ENCODE data around the gene ATG101.
"Not testable (repeated sequence)": the region's sequence is repeated elsewhere in the genome, so short reads cannot be mapped to it uniquely, and the experiment has no call there.

ATG101 gene

DNA sequence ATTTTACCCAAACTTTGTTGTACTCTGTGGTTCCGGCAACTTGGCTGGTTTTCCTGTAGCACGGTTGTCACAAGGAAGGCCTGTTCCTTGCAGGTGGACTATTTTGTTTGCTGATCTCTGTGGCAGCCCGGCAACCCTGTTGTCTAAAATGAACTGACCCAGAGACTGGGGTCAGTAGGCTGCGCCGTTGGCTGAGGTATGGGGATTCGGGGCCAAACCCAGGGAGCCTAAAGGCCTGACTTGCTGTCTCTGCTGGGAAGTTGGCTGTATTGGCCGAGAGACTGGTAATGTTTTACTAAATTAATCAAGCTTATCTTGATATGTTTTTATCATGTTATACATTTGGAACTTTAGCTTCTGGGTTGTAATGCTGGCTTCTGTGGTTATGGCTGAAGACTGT lies 23.6 kb downstream of the ATG101 start:
- no peak for DNase-seq (ENCODE audit: low read depth)
- no peak overlapping the region for H3K4me3 ChIP-seq (replicated peaks; ENCODE audit: low read depth, low read length)
- TF ChIP-seq, protein P1, sequence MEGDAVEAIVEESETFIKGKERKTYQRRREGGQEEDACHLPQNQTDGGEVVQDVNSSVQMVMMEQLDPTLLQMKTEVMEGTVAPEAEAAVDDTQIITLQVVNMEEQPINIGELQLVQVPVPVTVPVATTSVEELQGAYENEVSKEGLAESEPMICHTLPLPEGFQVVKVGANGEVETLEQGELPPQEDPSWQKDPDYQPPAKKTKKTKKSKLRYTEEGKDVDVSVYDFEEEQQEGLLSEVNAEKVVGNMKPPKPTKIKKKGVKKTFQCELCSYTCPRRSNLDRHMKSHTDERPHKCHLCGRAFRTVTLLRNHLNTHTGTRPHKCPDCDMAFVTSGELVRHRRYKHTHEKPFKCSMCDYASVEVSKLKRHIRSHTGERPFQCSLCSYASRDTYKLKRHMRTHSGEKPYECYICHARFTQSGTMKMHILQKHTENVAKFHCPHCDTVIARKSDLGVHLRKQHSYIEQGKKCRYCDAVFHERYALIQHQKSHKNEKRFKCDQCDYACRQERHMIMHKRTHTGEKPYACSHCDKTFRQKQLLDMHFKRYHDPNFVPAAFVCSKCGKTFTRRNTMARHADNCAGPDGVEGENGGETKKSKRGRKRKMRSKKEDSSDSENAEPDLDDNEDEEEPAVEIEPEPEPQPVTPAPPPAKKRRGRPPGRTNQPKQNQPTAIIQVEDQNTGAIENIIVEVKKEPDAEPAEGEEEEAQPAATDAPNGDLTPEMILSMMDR (IDR thresholded peaks at IDR 0.05; ENCODE audit: low read length, missing control alignments): no peak

DNA sequence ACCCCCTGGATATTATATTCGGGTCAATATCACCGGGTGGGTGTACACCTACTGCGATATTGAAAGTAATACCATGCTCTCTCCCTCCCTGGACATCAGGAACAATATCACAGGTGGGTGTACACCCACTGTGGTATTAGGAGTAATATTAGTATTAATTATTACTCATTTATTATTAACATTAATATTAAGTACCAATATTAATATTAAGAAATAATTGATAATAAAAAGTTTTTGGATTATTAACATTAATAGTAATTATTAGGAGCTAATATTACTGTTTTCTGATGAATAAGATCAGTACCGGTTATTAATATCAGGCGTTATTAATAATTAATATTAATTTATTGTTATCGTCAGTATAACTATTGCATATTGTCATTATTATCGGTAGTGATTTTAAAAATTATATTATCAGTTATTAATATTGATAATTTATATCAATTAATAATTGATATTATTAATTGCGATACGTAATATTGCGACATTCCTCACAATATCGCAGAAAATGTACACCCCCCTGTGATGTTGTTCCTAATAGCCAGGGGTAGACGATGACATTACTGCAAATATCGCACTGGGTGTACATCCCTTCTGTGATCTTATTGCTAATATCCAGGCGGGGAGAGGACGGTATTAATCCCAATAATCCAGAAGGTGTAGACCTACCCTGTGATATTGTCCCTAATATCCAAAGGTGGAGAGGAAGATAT lies 26.7 kb downstream of the ATG101 start:
- TF ChIP-seq, protein P1 (IDR thresholded peaks at IDR 0.05; ENCODE audit: low read length, missing control alignments): no peak
- no peak for DNase-seq (ENCODE audit: low read depth)
- H3K4me3 ChIP-seq (replicated peaks; ENCODE audit: low read depth, low read length): no peak overlapping the region

DNA sequence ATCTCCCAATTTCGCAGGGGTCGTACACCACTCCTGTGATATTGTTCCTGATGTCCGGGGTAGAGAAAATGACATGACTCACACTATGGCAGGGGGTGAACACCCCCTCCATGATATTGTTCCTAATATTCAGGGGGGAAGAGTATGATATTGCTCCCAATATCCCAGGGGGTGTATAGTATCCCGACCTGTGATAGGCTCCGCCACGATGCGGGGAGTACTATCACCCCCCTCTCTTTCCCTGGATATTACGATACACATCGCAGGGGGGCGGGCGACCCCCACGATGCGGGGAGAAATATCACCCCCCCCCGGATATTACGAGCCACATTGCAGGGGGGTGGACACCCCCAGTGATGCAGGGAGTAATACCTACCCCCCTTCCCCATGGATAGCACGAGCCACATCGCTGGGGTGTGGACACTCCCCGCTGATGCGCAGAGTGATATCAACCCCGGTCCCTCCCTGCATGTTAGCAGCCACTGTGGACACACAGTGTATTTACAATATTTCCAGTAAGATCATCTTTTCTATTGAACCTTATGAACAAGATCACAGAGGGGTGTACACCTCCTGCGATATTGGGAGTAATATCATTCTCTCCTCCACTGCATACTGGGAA lies 27.4 kb downstream of the ATG101 start:
- no peak overlapping the region for H3K4me3 ChIP-seq (replicated peaks; ENCODE audit: low read depth, low read length)
- DNase-seq (ENCODE audit: low read depth): no peak
- TF ChIP-seq, protein P1 (IDR thresholded peaks at IDR 0.05; ENCODE audit: low read length, missing control alignments): no peak

DNA sequence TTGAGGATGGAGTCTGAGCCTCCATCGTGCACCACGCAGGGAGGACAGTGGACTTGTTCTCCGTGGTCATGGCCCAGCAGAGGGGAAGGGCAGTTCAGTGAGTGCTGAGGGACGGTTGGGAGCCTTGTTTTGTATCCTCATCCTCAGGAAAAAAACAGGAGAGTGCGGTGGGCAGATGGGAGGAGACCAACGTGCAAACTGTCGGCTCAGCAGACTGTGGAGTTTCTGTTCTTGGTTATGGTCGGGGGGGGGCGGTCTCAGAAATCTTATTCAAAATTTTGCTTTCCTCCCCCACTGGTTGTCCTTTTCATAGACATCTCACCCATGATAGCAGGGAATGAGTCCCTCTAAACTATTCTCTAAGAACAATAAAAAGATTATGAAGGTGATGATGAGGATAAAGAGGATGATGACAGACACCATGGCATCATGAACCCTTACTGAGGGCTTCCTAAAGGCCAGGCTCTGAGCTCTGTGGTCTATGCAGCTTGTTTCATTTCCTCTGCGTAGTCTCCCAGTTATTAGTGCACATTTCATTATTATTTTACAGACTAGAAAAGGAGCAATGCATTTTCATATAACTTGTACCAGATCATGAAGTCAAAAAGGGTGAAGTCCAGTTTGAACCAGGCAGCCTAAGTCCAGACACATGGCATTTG lies 34.8 kb downstream of the ATG101 start:
- not testable (repeated sequence) for H3K4me3 ChIP-seq (replicated peaks; ENCODE audit: low read depth, low read length); DNase-seq (ENCODE audit: low read depth)

DNA sequence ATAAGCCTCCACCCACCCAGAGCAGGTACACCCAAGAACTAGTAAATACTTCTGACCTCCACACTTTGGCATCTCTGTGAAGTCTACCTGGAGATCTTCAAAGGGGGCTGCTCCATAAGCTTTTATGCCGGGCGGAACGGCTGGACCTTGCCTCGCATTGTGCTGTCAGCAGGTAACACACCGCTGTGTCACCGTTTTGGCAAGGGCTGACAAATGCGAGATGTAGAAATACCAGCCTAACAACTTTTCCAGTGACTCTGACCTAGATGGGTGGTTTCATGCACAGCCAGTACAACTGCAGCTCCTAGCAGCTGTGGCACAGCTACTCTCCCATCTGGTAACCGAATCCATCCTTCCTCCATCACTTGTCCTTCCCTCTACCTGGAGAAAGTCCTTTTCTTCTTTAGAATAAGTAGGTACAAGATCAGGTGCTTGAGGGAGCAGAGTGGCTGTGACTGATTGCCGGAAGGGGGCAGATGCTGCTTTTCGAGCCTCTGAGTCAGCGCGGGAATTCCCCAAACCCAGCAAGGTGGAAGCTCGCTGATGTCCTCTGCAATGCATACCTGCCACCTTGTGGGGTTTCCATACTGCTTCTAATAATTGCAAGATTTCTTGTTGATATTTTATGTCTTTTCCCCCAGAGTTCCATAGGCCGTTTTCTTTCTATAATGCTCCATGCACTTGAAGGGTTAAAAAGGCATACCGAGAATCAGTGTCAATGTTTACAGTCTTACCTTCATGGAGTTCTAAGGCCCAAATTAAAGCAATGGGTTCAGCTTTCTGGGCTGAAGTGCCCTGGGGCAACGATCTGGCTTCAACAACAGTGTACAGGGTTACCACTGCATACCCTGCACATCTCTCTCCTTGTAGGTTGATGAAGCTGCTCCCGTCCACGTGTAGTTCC lies 46.7 kb downstream of the ATG101 start:
- not testable (repeated sequence) for DNase-seq (ENCODE audit: low read depth); H3K4me3 ChIP-seq (replicated peaks; ENCODE audit: low read depth, low read length)

DNA sequence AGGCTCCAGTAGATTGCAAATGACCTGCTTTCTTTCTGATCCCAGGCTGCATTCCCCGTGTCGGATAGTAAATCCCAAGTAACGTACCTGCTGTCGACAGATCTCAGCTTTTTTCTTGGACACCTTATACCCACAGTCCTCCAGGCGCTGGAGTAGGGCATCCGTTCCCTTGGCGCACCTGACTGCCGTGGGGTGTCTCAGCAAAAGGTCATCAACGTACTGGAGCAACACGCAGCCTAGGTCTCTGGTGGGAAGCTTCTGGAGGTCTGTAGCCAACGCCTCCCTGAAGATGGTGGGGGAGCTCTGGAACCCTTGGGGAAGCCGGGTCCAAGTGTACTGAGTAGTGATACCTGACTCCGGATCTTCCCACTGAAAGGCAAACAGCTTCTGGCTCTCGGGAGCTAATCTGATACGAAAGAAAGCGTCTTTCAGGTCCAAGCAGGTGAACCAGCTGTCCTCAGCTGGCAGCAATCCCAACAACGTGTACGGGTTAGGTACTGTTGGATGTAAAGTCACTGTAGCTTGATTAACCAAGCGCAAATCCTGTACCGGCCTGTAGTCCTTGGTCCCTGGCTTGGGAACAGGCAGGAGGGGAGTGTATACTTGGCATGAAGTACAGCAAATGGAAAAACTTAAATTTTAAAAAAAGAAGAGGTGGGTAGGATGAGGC lies 48.2 kb downstream of the ATG101 start:
- DNase-seq (ENCODE audit: low read depth); H3K4me3 ChIP-seq (replicated peaks; ENCODE audit: low read depth, low read length): not testable (repeated sequence)

DNA sequence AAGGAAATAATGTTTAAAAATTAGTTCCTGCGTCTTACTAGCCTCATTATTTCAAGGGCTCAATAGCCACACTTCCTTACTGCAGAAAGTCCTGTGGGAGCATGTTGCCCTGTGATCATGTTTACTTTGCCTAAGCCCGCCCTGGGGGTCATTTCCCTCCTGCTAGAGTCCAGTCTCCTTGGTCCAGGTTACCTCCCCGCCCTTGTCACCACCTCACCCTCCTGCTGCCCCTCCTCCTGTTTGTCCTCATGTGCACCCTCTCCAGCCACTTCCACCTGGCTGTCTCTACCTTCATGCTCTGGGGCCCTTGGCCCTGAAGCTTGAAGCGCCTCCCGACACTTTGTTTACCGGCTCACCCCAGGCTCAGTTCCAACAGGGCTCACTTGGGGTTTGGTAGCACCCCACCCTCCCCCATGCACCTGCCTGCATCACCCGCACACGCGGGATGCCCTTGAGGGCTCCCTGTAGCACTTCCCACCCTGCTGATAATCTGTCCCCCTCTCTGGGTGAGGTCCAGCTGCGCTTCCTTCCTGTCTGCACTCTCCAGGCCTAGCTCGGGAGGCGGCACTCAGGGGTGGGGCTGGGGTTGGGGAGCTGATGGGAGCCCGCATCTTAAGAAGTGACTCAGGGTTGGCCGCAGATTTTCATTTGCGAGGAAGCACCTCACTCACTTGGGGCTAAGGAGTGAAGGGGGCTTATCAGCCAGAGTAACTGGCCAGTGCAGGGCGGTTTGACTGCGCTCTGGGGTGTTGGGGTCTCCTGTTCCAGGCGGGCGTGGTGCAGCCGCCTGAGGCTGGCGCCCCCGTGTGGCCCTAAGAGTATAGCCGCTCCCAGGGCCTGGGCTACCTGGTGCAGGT lies 49.8 kb downstream of the ATG101 start:
- DNase-seq (ENCODE audit: low read depth): peak; percentile 16
- TF ChIP-seq, protein P1 (IDR thresholded peaks at IDR 0.05; ENCODE audit: low read length, missing control alignments): peak; percentile 58
- no peak overlapping the region for H3K4me3 ChIP-seq (replicated peaks; ENCODE audit: low read depth, low read length)

Measured in fibroblast of pulmonary artery (primary cell).